H1 (cell line): ENCODE measurements around the gene PPIP5K1. TPM values are rescaled to one million over a fixed set of nuclear protein-coding genes. Genes with fewer than 3 reads are reported as not detected.

Experiments used
- CTCF ChIA-PET: fragments of 300-600 bp; sonication (Branson Sonifier 250); formaldehyde crosslinking; loops from one replicate; lab custom pipeline; 2021; ENCODE audit not compliant: partially characterized antibody; lab: Charles Lee
- POLR2A ChIA-PET: fragments of 300-600 bp; sonication (Branson Sonifier 250); formaldehyde crosslinking; loops from one replicate; lab custom pipeline; 2021; ENCODE audit warnings: inconsistent platforms; ENCODE audit not compliant: partially characterized antibody; lab: Charles Lee
- DNase-seq, 2 experiments: peaks; one replicate each; pipeline versions ENCODE4 v3.0.0 to v3.0.0-alpha.2; 2010 to 2022; ENCODE audit warnings: low spot score in 2 of 2, low read depth in 1 of 2, mixed read lengths in 1 of 2
- FAIRE-seq: peaks from 2 replicates; lab custom pipeline; 2011; peaks lifted over from hg19 to GRCh38; lab: Jason Lieb, UNC
- H2AFZ ChIP-seq: 2 replicates; pipeline ENCODE4 v1.8.1; 2012; ENCODE audit warnings: low read length, inconsistent platforms
- H2AK5ac ChIP-seq: 2 replicates; pipeline ENCODE4 v1.6.1; 2013; ENCODE audit warnings: low read depth, low read length
- H2BK120ac ChIP-seq: replicated peaks from 2 replicates; pipeline ENCODE3; 2013; ENCODE audit warnings: low read depth, low read length, inconsistent platforms
- H2BK12ac ChIP-seq: 2 replicates; pipeline ENCODE4 v1.6.1; 2013; ENCODE audit warnings: low read depth, low read length
- H2BK15ac ChIP-seq: 2 replicates; pipeline ENCODE4 v1.6.1; 2013; ENCODE audit warnings: low read length
- H2BK20ac ChIP-seq: 2 replicates; pipeline ENCODE4 v1.6.1; 2013; ENCODE audit warnings: low read length
- H2BK5ac ChIP-seq: 2 replicates; pipeline ENCODE4 v1.6.1; 2013; ENCODE audit warnings: low read depth, low read length
- H3K14ac ChIP-seq: 2 replicates; pipeline ENCODE4 v1.6.1; 2013; ENCODE audit warnings: inconsistent platforms; ENCODE audit not compliant: insufficient read length
- H3K18ac ChIP-seq: 2 replicates; pipeline ENCODE4 v1.6.1; 2013; ENCODE audit warnings: low read length; ENCODE audit errors: extremely low read depth
- H3K23ac ChIP-seq: 2 replicates; pipeline ENCODE4 v1.6.1; 2013; ENCODE audit warnings: inconsistent platforms; ENCODE audit not compliant: insufficient read length
- H3K23me2 ChIP-seq: 2 replicates; pipeline ENCODE4 v1.6.1; 2013; ENCODE audit warnings: low read depth, low read length
- H3K27ac ChIP-seq: 2 replicates; pipeline ENCODE4 v1.6.1; 2011; ENCODE audit warnings: low read depth, low read length, inconsistent platforms
- H3K27me3 ChIP-seq, 4 experiments: replicated peaks in 1 of 4; 1 replicate in 1 of 4; 2 replicates in 3 of 4; pipeline versions ENCODE4 v1.6.1 to v1.8.1; 2011 to 2013; ENCODE audit warnings: low read length in 3 of 4, mild to moderate bottlenecking in 3 of 4, inconsistent platforms in 2 of 4, mixed read lengths in 2 of 4, moderate library complexity in 1 of 4; ENCODE audit not compliant: control insufficient read depth in 3 of 4, insufficient read depth in 3 of 4; ENCODE audit errors: extremely low read depth in 1 of 4
- H3K36me3 ChIP-seq, 4 experiments: 2 replicates each; pipeline versions ENCODE4 v1.6.1 to v1.8.1; 2011 to 2013; ENCODE audit warnings: mild to moderate bottlenecking in 4 of 4, low read length in 3 of 4, moderate library complexity in 2 of 4, control low read depth in 1 of 4, inconsistent platforms in 1 of 4; ENCODE audit not compliant: insufficient read depth in 4 of 4, control insufficient read depth in 2 of 4
- H3K4ac ChIP-seq: replicated peaks from 2 replicates; pipeline ENCODE3; 2013; ENCODE audit warnings: low read length, low read depth, mixed read lengths, inconsistent platforms; ENCODE audit not compliant: insufficient read length
- H3K4me1 ChIP-seq, 4 experiments: replicated peaks in 1 of 4; 1 replicate in 1 of 4; 2 replicates in 3 of 4; pipeline versions ENCODE4 v1.6.1 to v1.8.1; 2011 to 2013; ENCODE audit warnings: low read length in 3 of 4, inconsistent platforms in 2 of 4, mixed read lengths in 1 of 4; ENCODE audit not compliant: insufficient read depth in 4 of 4, control insufficient read depth in 3 of 4
- H3K4me2 ChIP-seq, 2 experiments: 2 replicates each; pipeline versions ENCODE4 v1.6.1 to v1.8.1; 2011 to 2013; ENCODE audit warnings: low read depth in 2 of 2, low read length in 2 of 2, control low read depth in 1 of 2, inconsistent platforms in 1 of 2, mild to moderate bottlenecking in 1 of 2; ENCODE audit not compliant: insufficient read depth in 1 of 2
- H3K4me3 ChIP-seq, 4 experiments: fragments of 200-600, 300-600 bp in 1 of 4; sonication (generic), shearing (Covaris generic), sonication (Bioruptor Twin) in 1 of 4; 2 replicates each; pipeline versions ENCODE4 v1.5.1 to v1.8.1; 2011 to 2016; ENCODE audit warnings: low read length in 4 of 4, low read depth in 3 of 4, control low read depth in 2 of 4, inconsistent platforms in 2 of 4, mild to moderate bottlenecking in 2 of 4, mixed read lengths in 1 of 4, moderate library complexity in 1 of 4; ENCODE audit not compliant: insufficient read depth in 2 of 4; ENCODE audit errors: extremely low read depth in 1 of 4
- H3K56ac ChIP-seq: replicated peaks from 2 replicates; pipeline ENCODE3; 2013; ENCODE audit warnings: low read depth, mild to moderate bottlenecking, mixed read lengths, low read length, inconsistent platforms; ENCODE audit not compliant: insufficient read length
- H3K79me1 ChIP-seq: 2 replicates; pipeline ENCODE4 v1.6.1; 2013; ENCODE audit warnings: low read depth, low read length, control low read depth
- H3K79me2 ChIP-seq, 2 experiments: 2 replicates each; pipeline versions ENCODE4 v1.6.1 to v1.8.1; 2012 to 2013; ENCODE audit warnings: low read length in 2 of 2, mild to moderate bottlenecking in 2 of 2, inconsistent platforms in 1 of 2; ENCODE audit not compliant: insufficient read depth in 2 of 2, control insufficient read depth in 1 of 2
- H3K9ac ChIP-seq, 4 experiments: replicated peaks in 1 of 4; 1 replicate in 1 of 4; 2 replicates in 3 of 4; pipeline versions ENCODE4 v1.6.1 to v1.8.1; 2011 to 2013; ENCODE audit warnings: low read depth in 3 of 4, low read length in 3 of 4, control low read depth in 2 of 4, mild to moderate bottlenecking in 2 of 4, moderate library complexity in 2 of 4, inconsistent platforms in 1 of 4; ENCODE audit errors: extremely low read depth in 1 of 4
- H3K9me3 ChIP-seq, 2 experiments: 2 replicates each; pipeline versions ENCODE4 v1.6.1 to v1.8.1; 2012 to 2013; ENCODE audit warnings: mild to moderate bottlenecking in 2 of 2, moderate library complexity in 2 of 2, control low read depth in 1 of 2, inconsistent platforms in 1 of 2, low read depth in 1 of 2, low read length in 1 of 2, mixed read lengths in 1 of 2; ENCODE audit not compliant: insufficient read depth in 2 of 2
- H4K20me1 ChIP-seq, 2 experiments: replicated peaks in 1 of 2; 2 replicates each; pipeline versions ENCODE3 to v1.8.1; 2011 to 2013; ENCODE audit warnings: inconsistent platforms in 2 of 2, low read length in 2 of 2, mild to moderate bottlenecking in 1 of 2; ENCODE audit not compliant: insufficient read depth in 2 of 2, control insufficient read depth in 1 of 2
- H4K5ac ChIP-seq: 2 replicates; pipeline ENCODE4 v1.6.1; 2013; ENCODE audit warnings: low read length, low read depth, mixed read lengths, inconsistent platforms; ENCODE audit not compliant: insufficient read length
- H4K8ac ChIP-seq: 2 replicates; pipeline ENCODE4 v1.8.0; 2013; ENCODE audit warnings: mild to moderate bottlenecking, moderate library complexity, low read length, inconsistent platforms; ENCODE audit not compliant: insufficient read depth; ENCODE audit errors: extremely low read depth
- H4K91ac ChIP-seq: replicated peaks from 2 replicates; pipeline ENCODE3; 2013; ENCODE audit warnings: low read length, mixed read lengths, inconsistent platforms; ENCODE audit not compliant: insufficient read length
- CBX8 ChIP-seq: fragments of 300-800, 300-1000 bp; sonication (generic); IDR thresholded peaks from 2 replicates; pipeline ENCODE4 v1.7.1; 2016; ENCODE audit warnings: low read depth, low read length, borderline replicate concordance
- GTF2F1 ChIP-seq: IDR thresholded peaks from 2 replicates; pipeline ENCODE4 v1.6.1; 2012; ENCODE audit warnings: low read depth, low read length, improper control_type of control experiment, borderline replicate concordance
- MAFK ChIP-seq: IDR thresholded peaks from 2 replicates; pipeline ENCODE4 v1.6.1; 2012; ENCODE audit warnings: low read depth, mild to moderate bottlenecking, improper control_type of control experiment, low read length
- POLR2A ChIP-seq, 2 experiments: IDR thresholded peaks; 1 replicate in 1 of 2; 2 replicates in 1 of 2; pipeline ENCODE4 v1.6.1; 2011; ENCODE audit warnings: low read depth in 2 of 2, low read length in 2 of 2, mild to moderate bottlenecking in 2 of 2; ENCODE audit errors: control extremely low read depth in 1 of 2
- POLR2AphosphoS5 ChIP-seq: IDR thresholded peaks from 2 replicates; pipeline ENCODE4 v1.6.1; 2011; ENCODE audit warnings: low read depth, low read length
- POU5F1 ChIP-seq: IDR thresholded peaks from 2 replicates; pipeline ENCODE4 v1.6.1; 2011; ENCODE audit warnings: low read depth, mild to moderate bottlenecking, low read length, moderate library complexity
- RAD21 ChIP-seq, 2 experiments: IDR thresholded peaks in 1 of 2; conservative IDR thresholded peaks in 1 of 2; 2 replicates each; pipeline ENCODE4 v1.6.1; 2011; ENCODE audit warnings: low read depth in 2 of 2, low read length in 2 of 2, improper control_type of control experiment in 1 of 2, inconsistent platforms in 1 of 2, mild to moderate bottlenecking in 1 of 2, moderate library complexity in 1 of 2
- RFX5 ChIP-seq: IDR thresholded peaks from 2 replicates; pipeline ENCODE4 v1.6.1; 2011; ENCODE audit warnings: low read depth, low read length, improper control_type of control experiment, borderline replicate concordance
- RXRA ChIP-seq: IDR thresholded peaks from 2 replicates; pipeline ENCODE4 v1.6.1; 2011; ENCODE audit warnings: low read depth, mild to moderate bottlenecking, low read length, moderate library complexity; ENCODE audit not compliant: insufficient read depth
- TAF1 ChIP-seq: IDR thresholded peaks from 2 replicates; pipeline ENCODE4 v1.6.1; 2011; ENCODE audit warnings: mild to moderate bottlenecking, low read depth, low read length
- TBP ChIP-seq: IDR thresholded peaks from 2 replicates; pipeline ENCODE4 v1.6.1; 2011; ENCODE audit warnings: low read depth, low read length, improper control_type of control experiment
- WGBS, 2 experiments: shearing (Covaris generic) in 1 of 2; methylation state at CpG; one replicate each; pipeline versions ENCODE4 v1.1.6 to v1.1.7; 2013 to 2015; ENCODE audit warnings: low lambda C conversion rate in 2 of 2, mixed read lengths in 2 of 2, inconsistent platforms in 1 of 2, low coverage in 1 of 2, missing lambda C conversion rate in 1 of 2; ENCODE audit not compliant: insufficient replicate concordance in 2 of 2, insufficient coverage in 1 of 2, insufficient read length in 1 of 2; ENCODE audit errors: extremely low coverage in 1 of 2, missing lambda C conversion rate in 1 of 2; 5-methylcytosine and 5-hydroxymethylcytosine counted together
- polyA plus RNA-seq, 7 experiments: library from polyadenylated mRNA; depleted of rRNA in 3 of 7; stranded (reverse) in 5 of 7; unstranded in 2 of 7; fragments of >200 nt in 5 of 7; fragments of 200-250 nt in 2 of 7; gene quantifications; 1 replicate in 5 of 7; 2 replicates in 1 of 7; 4 replicates in 1 of 7; pipeline versions ENCODE4 v1.2.1 to v1.2.3, GENCODE V29; 2011 to 2013; ENCODE audit warnings: missing spikeins in 2 of 7, mixed read lengths in 2 of 7
- total RNA-seq: library from RNA; stranded (reverse); fragmentation: NEBNext Ultra II Directional; extraction: Animal tissue kit (Norgen Biotek cat#: 25700); gene quantifications from 2 replicates; pipeline ENCODE4 v1.2.1, GENCODE V29; 2021
- TF ChIP-seq, protein P1 (sequence below): IDR thresholded peaks from 2 replicates; pipeline ENCODE4 v1.6.1; 2012; ENCODE audit warnings: inconsistent platforms

Gene PPIP5K1
- total and polyA plus RNA-seq, 2 of the 8 experiments (the other 6 are each of a cell fraction or from before 2014, with no cell fraction given) = 18.8 to 22.7 TPM

DNA sequence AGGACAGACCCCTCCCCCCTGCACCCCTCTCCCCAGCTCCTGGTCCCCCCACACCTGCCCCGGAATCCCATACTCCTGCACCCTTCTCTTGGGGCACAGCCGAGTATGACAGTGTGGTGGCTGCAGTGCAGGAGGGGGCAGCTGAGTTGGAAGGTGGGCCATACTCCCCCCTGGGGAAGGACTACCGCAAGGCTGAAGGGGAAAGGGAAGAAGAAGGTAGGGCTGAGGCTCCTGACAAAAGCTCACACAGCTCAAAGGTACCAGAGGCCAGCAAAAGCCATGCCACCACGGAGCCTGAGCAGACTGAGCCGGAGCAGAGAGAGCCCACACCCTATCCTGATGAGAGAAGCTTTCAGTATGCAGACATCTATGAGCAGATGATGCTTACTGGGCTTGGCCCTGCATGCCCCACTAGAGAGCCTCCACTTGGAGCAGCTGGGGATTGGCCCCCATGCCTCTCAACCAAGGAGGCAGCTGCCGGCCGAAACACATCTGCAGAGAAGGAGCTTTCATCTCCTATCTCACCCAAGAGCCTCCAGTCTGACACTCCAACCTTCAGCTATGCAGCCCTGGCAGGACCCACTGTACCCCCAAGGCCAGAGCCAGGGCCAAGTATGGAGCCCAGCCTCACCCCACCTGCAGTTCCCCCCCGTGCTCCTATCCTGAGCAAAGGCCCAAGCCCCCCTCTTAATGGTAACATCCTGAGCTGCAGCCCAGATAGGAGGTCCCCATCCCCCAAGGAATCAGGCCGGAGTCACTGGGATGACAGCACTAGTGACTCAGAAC, 62.8 kb downstream of the PPIP5K1 start:
- 100% methylated on average over 6 of the region's 9 CpGs; no CpG with 5 or more reads in 1 of the 2 experiments for WGBS, 2 experiments
- Histone ChIP-seq H3K14ac (no peak overlapping the region), H2BK5ac (no peak overlapping the region), H4K91ac (no peak overlapping the region), H3K4ac (no peak overlapping the region), H4K5ac (no peak overlapping the region), H3K27ac (no peak overlapping the region), H3K27me3 (peaks cover 0 to 2% (median 0%) of the 10 kb centered on the region in 4 experiments; a peak in 2 of 7 replicates), H3K18ac (no peak overlapping the region), H3K9me3 (no peaks in the 10 kb centered on the region), H2AFZ (no peak overlapping the region), H4K8ac (no peak overlapping the region), H3K4me2 (no peak overlapping the region), H2BK120ac (no peak overlapping the region), H3K36me3 (no peaks in the 10 kb centered on the region), H2BK12ac (no peak overlapping the region), H3K23me2 (no peaks in the 10 kb centered on the region), H2AK5ac (no peak overlapping the region), H3K9ac (no peak overlapping the region), H4K20me1 (no peaks in the 10 kb centered on the region), H3K79me1 (no peaks in the 10 kb centered on the region), H3K23ac (no peak overlapping the region), H2BK20ac (no peak overlapping the region), H3K56ac (no peak overlapping the region), H2BK15ac (no peak overlapping the region), H3K4me3 (no peak overlapping the region), H3K4me1 (peaks cover 0 to 12% (median 2%) of the 10 kb centered on the region in 4 experiments; a peak in 4 of 7 replicates), H3K79me2 (no peaks in the 10 kb centered on the region)
- no peak for FAIRE-seq
- DNase-seq = no peak
- ChIA-PET CTCF (interaction anchor here (0.5 to 3.9 kb wide), 3 partner anchors 9 to 517 kb away, joined by 3 to 34 read pairs (median 15); partner anchors contain the start of gene MAP1A), POLR2A (interaction anchor here (0.8 to 2.8 kb wide), 6 partner anchors 8 to 98 kb away, joined by 3 to 8 read pairs (median 4); partner anchors contain the start of gene MAP1A)
- TF ChIP-seq CBX8 (no peak), POLR2A (IDR thresholded peaks at IDR 0.05; ENCODE audit: control extremely low read depth in 1 of 2, low read depth in 2 of 2, low read length in 2 of 2) (no peak), POLR2AphosphoS5 (no peak), TAF1 (no peak), RAD21 (IDR thresholded peaks at IDR 0.05 in 1 of 2, conservative IDR thresholded peaks at IDR 0.05 in 1 of 2; ENCODE audit: low read depth in 2 of 2, low read length in 2 of 2) (no peak), POU5F1 (no peak), GTF2F1 (no peak), RFX5 (no peak), RXRA (no peak), MAFK (no peak), TBP (no peak)
- TF ChIP-seq, protein P1, sequence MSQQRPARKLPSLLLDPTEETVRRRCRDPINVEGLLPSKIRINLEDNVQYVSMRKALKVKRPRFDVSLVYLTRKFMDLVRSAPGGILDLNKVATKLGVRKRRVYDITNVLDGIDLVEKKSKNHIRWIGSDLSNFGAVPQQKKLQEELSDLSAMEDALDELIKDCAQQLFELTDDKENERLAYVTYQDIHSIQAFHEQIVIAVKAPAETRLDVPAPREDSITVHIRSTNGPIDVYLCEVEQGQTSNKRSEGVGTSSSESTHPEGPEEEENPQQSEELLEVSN = no peak
